Right lobe of liver (tissue), 4 donors: Measurements from ENCODE around the gene LARP1B.
"Not testable (repeated sequence)": the region's sequence is repeated elsewhere in the genome, so short reads cannot be mapped to it uniquely, and the experiment has no call there.

Experiments
- POLR2A ChIP-seq: fragments of 450-650 bp; IDR thresholded peaks from one replicate; pipeline ENCODE4 v1.6.1; 2017; ENCODE audit warnings: antibody characterized with exemption, mild to moderate bottlenecking
- TF ChIP-seq, protein P1 (sequence below), 4 donors: fragments of 200-600 bp in 3 of 4; fragments of 450-650 bp in 1 of 4; IDR thresholded peaks; one replicate each; pipeline versions ENCODE4 v1.5.1 to v1.8.0; 2016 to 2022; ENCODE audit warnings: antibody characterized with exemption in 4 of 4, mild to moderate bottlenecking in 2 of 4
- donor health status: DM: no; HTN: no; CAD: no.
- donor health status: DM: no; HTN: no; CAD: no.
- donor health status: DM: no; HTN: yes; CAD: no.

DNA sequence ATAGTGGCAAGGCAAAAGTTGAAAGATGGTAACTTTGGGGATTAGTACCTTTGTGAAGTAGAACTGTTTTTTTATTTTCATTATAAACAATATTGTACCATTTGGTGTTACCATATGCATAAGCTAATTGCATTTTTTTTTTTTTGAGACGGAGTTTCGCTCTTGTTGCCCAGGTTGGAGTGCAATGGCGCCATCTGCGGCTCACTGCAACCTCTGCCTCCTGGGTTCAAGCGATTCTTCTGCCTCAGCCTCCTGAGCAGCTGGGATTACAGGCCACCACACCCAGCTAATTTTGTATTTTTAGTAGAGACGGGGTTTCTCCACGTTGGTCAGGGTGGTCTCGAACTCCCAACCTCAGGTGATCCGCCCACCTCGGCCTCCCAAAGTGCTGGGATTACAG lies 9.9 kb upstream of the LARP1B start:
- TF ChIP-seq, protein P1, sequence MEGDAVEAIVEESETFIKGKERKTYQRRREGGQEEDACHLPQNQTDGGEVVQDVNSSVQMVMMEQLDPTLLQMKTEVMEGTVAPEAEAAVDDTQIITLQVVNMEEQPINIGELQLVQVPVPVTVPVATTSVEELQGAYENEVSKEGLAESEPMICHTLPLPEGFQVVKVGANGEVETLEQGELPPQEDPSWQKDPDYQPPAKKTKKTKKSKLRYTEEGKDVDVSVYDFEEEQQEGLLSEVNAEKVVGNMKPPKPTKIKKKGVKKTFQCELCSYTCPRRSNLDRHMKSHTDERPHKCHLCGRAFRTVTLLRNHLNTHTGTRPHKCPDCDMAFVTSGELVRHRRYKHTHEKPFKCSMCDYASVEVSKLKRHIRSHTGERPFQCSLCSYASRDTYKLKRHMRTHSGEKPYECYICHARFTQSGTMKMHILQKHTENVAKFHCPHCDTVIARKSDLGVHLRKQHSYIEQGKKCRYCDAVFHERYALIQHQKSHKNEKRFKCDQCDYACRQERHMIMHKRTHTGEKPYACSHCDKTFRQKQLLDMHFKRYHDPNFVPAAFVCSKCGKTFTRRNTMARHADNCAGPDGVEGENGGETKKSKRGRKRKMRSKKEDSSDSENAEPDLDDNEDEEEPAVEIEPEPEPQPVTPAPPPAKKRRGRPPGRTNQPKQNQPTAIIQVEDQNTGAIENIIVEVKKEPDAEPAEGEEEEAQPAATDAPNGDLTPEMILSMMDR (IDR thresholded peaks at IDR 0.05) = peak in 3 of 4 donors; percentile 21 to 38 (median 28)
- not testable (repeated sequence) for TF ChIP-seq POLR2A
